HG03571 (cell line): ENCODE results near the gene ABCA1.
"Not testable (repeated sequence)": the region's sequence is repeated elsewhere in the genome, so short reads cannot be mapped to it uniquely, and the experiment has no call there.

ENCODE experiments used
- ATAC-seq: cut with Tn5 transposase; IDR thresholded peaks from one replicate; pipeline ENCODE4 v1.9.1; 2021; ENCODE audit not compliant: unreplicated experiment

ABCA1 gene

DNA sequence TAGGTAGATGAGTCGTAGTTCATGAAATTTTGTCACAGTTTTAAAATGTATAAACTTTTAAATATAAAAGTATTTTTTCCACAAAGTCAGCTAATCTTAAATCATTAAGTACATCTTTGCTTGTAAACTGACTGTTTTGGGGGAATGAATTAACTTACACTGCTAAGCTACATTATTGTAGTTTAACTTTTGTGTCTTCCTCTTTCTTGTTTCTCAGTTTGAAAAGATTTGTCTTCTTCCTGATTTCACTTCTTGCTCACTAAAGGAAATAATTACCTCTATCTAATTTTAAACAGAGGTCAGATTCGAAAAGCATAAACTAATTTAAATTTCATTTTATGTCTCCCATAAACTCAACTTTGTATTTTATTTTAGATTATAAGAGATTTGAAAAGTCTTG lies 158.3 kb downstream of the ABCA1 start:
- peak; percentile 40 for ATAC-seq

DNA sequence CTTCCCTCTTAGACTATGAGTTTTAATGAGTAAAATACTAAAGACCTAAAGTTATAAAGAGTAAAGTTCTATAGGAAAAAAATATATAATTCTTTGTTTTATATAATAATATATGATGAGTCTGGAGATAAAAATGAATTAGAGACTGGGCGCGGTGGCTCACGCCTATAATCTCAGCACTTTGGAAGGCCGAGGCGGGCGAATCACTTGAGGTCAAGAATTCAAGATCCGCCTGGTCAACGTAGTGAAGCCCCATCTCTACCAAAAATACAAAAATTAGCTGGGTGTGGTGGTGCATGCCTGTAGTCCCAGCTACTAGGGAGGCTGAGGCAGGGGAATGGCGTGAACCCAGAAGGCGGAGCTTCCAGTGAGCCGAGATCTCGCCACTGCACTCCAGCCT lies 158.9 kb downstream of the ABCA1 start:
- not testable (repeated sequence) for ATAC-seq

DNA sequence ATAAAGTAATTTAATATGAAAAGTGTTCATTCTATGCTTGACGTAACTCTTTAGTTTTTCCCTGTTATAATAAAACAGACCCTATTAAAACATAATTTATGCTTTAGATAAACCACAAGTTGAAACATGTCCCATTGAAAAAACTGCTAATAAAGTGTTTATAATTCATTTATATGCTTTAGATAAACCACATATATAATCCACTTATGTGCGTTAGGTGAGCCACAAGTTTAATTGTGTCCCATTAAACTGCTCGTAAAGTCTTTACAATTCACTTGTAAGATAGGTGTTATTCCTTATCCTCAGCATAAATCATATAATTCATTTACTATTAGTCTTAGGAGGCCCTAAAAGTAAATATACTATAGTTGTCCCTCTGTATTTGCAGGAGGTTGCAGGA lies 160.4 kb downstream of the ABCA1 start:
- no peak for ATAC-seq

DNA sequence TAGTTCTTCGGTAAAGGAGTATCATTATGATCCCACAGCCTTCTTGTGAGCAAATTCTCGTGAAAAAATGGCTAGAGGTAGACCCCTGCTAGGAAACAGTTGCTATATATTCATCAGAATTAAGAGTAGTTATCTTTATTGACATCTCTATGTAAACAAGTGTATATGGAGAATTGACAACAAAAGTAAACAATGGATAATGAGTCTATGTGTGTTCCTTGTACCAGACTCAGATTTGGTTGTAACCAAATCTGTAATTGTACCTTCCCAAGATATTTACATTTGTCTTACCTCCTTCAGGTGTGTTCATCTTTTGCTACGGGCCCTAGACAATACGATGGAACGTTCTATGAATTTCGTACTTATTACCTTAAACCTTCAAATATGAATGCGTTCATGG lies 161.9 kb downstream of the ABCA1 start:
- no peak for ATAC-seq

DNA sequence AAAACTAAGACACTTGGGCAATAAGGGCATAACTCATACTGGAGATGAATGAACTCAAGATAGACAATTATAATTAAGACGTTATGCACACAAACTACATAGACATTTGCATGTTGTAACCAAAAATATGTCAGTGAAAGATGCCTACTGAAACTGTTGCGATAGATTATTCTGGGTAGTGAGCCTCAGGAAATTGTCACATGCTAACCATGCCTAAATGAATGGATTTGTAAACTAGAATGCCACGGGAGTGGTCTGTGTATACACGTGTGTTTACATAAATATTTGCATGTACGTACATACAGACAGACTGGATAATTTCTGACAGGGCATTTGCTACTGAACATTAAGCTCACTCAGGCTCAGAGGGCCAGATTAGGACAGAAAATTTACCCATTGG lies 162.8 kb downstream of the ABCA1 start:
- ATAC-seq, result no peak

DNA sequence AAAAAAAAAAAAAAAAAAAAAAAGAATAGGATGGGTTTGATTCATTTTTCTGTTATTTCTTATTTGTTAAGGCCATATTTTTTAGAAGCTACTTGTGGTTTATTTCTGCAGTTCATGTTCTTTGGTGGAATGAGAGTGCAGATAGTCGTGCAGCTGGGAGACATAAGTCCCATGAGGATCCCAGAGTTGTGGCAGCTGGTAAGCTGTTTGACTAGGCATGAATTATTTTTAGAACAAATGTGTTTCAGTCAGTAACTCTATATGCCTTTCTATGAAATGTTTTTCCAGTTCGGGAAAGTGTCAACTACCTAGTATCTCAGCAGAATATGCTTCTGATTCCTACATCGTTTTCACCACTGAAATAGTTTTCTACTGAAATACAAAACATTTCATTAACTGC lies 169.0 kb downstream of the ABCA1 start:
- no peak for ATAC-seq

DNA sequence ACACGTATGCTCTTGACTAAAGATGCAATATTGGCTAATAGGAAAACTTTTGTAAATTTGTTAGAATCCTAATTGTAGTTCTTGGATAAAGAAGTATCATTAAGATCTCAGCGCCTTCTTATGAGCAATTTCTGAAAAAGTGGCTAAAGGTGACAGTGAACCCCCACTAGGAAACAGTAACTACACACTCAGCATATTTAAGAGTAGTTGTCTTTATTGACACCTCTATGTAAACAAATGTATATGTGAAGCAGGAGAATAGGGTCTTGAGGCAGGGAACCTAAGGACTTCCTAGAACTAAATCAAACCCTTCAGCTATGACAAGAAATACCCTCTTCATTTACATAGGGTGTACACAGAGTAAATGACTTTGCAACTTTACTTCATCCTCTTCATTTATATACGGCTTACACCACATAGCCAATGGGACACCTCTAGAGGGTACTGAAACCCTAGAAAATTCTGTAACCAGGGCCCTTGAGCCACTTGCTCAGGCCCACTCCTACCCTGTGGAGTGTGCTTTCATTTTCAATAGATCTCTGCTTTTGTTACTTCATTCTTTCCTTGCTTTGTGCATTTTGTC lies 177.7 kb downstream of the ABCA1 start:
- ATAC-seq, result no peak

DNA sequence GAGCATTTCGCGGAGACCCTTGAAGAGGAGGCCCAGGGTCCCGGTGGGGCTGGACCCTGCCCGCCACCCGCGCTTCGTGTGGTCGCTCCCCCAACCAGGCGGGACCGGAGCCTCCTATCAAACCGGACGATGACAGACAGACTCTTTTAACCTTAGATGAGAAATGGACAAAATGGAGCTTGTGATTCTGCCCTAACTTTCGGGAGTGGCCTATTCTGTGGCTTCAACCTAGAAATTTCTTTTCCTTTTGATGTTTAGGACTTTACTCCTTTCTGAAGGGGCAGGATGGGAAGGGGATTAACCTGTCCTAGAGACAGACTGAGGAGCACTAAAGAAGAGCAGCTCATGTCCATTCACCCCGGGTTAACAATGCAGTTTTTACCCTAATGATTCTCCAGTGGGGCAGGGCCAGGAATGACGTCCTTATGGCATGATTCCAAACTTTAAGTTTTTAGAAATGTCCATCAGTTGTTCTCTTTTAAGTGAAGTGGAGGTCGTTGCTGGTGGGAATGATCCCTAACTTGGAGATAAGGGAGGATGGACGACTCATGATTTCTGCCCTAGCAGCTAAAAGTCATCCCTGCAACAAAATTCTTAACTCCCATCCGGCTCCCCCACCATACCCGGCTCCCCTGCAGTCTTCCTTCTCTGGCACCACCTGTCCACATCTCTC lies 179.5 kb downstream of the ABCA1 start:
- ATAC-seq, result peak; percentile 3

DNA sequence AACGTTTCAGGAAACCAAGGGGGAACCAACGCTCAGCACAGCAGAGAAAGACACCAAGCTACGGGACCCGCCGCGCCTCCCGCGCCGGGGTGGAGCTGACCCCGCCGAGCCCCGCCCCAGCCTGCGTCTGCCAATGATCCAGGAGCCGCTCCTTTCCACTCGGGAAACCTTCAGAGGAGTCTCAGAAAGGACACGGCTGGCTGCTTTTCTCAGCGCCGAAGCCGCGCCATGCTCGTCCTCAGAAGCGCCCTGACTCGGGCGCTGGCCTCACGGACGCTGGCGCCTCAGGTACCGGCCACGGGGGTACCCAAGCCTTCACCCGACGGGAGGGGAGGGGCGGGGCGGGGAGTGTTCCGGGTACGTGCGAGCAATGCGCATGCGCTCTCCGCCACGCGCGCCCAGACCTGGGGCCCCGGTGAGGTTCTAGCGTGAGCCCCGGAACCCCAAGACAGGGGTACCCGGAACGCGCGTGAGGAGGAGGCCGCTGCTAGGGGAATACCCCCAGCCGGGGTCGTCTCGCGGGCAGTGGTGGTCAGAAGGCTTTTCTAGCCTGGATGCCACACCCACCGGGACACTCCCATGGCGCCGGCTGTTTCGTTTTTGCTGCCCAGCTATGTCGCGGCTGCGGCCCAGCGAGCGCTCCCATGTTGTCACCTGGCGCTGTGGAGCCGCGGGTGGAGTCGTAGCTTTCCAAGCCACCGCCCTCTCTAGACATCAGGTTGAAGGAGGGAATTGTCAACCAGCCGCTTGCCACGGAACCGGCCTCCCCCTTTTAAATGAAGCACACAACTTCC lies 180.2 kb downstream of the ABCA1 start, which contains the start of gene NIPSNAP3A:
NIPSNAP3A (plus strand) TSS at position 119 of the 794 bp plus-strand sequence; CDS start at position 229, 110 bp downstream.
- ATAC-seq, result peak; percentile 90

DNA sequence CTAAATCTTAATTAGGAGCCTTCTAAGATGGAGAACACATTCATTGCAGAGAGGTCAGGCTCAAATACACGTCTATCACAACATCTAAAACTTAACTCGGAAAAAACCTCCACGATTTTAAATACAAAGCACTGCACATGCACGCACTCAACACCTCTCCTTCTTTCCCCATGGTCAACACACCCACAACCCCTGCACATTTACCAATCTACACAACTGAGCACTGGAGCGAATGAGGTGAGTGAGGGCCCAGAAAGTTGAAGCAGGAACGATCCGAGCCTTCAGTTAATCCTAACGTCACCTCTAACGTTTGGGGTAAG lies 180.8 kb downstream of the ABCA1 start:
- ATAC-seq, result no peak

DNA sequence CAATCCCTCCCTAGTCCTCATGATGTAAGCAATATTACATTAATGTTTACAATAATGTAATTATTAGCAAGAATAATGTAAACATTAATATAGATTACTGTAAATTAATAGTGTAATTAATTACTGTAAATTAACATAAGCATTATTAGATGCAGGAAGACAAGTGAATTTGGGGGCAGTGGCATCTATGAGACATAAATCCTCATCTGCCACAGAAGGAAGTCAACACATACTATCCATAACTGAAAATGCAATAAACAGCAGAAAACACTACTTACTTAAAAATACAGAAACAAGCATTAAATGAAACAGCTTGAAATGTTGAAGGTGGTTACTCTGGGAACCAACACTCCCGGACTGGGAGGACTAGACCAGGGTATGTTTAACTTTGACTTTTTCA lies 181.2 kb downstream of the ABCA1 start:
- ATAC-seq, result no peak

DNA sequence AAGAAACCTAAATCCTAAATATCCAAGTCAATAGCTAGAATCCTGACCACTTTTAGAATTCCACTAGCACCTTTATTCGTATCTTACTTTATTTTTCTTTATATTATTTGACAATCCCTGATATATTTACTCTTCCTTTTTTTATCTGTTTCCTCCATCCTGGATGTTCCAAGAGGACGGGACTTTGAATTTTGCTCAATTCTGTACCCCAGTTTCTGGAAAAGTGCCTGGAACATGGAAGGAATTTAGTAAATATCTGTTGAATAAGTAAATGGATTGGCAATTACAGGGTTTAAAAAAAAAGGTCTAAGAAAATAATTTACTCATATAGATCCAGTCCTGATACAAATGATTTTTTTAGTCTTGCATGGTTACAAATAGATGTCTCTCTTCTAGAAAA lies 181.7 kb downstream of the ABCA1 start:
- ATAC-seq, result no peak

DNA sequence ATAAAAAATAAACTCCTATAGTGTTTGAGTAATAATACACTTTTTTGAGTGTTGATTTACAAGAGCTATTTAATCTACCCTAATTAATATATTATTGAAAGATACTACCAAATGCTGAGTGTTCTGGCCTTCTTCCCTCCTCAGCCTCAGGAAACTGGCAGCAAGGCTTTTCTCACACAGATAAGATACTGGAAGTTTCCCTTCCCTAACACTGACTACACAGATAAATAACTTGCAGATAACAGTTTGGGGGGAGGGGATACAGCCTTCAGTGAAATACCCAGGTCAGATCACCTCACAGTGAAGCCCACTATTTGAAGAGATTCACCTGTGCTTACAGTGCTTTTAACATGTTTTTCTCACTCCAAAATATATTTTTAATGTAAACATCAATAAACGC lies 182.1 kb downstream of the ABCA1 start:
- no peak for ATAC-seq

DNA sequence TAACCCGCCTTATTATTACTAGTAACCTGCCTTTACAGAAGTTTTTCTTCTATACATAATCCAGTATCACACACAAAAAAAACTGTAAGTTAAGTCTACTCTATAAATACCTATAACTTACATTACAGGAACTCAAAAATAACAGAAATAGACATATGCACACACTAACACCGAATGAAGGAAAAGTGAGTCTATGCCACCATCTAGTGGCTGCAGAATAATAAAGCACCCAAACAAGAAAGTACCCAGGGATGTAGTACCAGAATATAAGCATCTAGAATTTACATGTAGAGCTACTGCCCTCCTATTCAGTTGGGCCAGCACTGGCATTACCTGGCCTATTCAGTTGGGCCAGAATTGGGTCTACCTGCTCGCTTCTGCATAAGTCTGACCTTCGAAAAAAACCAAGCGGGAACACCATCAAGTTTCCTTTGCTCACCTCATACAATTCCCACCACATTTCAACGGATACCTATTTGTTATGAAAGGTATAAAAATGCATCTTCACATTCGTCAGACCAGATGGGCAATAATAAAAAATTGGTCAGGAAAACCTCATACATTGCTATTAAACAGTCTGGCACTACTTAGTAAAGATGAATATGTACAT lies 184.5 kb downstream of the ABCA1 start:
- peak; percentile 40 for ATAC-seq

DNA sequence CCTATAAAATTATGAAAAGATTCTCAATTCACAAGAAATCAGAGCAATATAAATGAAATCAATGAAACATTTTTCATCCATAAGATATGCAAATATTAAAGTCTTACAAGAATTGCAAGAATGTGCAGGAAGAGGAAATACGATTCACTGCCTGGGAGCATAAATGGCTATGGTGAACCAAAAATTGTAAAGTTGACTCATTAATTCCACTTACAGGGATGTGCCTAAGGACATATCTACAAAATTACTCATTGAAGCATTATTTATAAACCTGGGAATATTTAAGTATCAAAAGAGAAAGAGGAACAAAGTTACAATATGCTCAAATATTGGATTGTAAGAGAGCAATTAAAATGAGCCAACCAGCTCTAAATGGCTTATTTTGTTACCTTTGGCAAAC lies 187.3 kb downstream of the ABCA1 start:
- ATAC-seq, result no peak

DNA sequence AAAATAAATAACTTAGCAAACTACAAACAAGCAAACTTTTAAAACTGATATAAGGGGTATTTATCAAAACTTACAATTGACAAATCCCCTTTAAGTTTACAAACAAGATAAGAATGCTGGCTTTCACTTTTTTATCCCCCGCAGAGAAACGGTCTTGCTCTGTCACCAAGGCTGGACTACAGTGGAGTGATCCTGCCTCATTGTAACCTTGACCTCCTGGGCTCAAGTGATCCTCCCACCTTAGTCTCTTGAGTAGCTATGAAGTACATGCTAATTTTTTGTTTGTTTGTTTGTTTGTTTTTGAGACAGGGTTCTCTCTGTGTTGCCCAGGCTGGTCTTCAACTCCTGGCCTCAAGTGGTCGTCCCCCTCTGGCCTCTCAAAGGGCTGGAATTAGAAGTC lies 189.5 kb downstream of the ABCA1 start:
- no peak for ATAC-seq
